DND-41 (cell line): ENCODE results near the gene CHP1.

ENCODE experiments used
- ATAC-seq: fragments of 200-7000 bp; cut with Tn5 transposase; 3 replicates; pipeline ENCODE4 v1.9.1; 2021; ENCODE audit warnings: low read depth; ENCODE audit not compliant: insufficient read depth
- DNase-seq: peaks from one replicate; pipeline ENCODE4 v3.0.0-alpha.2; 2020
- H2AFZ ChIP-seq: 2 replicates; pipeline ENCODE4 v1.6.0; 2012; ENCODE audit warnings: low read depth, low read length
- H3K27ac ChIP-seq: 2 replicates; pipeline ENCODE4 v1.5.1; 2012; ENCODE audit warnings: low read length, inconsistent platforms
- H3K27me3 ChIP-seq: fragments of 200-600 bp; sonication (generic); 2 replicates; pipeline ENCODE4 v1.6.0; 2012; ENCODE audit warnings: low read length, mild to moderate bottlenecking, inconsistent platforms; ENCODE audit not compliant: insufficient read depth, poor library complexity
- H3K36me3 ChIP-seq: 2 replicates; pipeline ENCODE4 v1.5.1; 2012; ENCODE audit warnings: low read length, inconsistent platforms; ENCODE audit not compliant: insufficient read depth
- H3K4me1 ChIP-seq: 2 replicates; pipeline ENCODE4 v1.5.1; 2012; ENCODE audit warnings: mild to moderate bottlenecking, low read length; ENCODE audit not compliant: insufficient read depth
- H3K4me2 ChIP-seq: 2 replicates; pipeline ENCODE4 v1.6.0; 2012; ENCODE audit warnings: mild to moderate bottlenecking, moderate library complexity, low read length, inconsistent platforms; ENCODE audit not compliant: insufficient read depth
- H3K4me3 ChIP-seq, 2 experiments: fragments of 200-600 bp in 1 of 2; shearing (Covaris generic) in 1 of 2; 2 replicates each; pipeline ENCODE4 v1.5.1; 2012 to 2016; ENCODE audit warnings: inconsistent platforms in 2 of 2, low read length in 2 of 2, mild to moderate bottlenecking in 2 of 2, low read depth in 1 of 2, moderate library complexity in 1 of 2
- H3K79me2 ChIP-seq: 2 replicates; pipeline ENCODE4 v1.6.0; 2012; ENCODE audit warnings: low read length, inconsistent platforms; ENCODE audit not compliant: insufficient read depth
- H3K9ac ChIP-seq: 2 replicates; pipeline ENCODE4 v1.6.0; 2012; ENCODE audit warnings: low read depth, mild to moderate bottlenecking, inconsistent platforms, low read length, moderate library complexity
- H3K9me3 ChIP-seq: 2 replicates; pipeline ENCODE4 v1.5.1; 2012; ENCODE audit warnings: low read length, moderate library complexity, mild to moderate bottlenecking, inconsistent platforms; ENCODE audit not compliant: insufficient read depth, severe bottlenecking
- H4K20me1 ChIP-seq: 2 replicates; pipeline ENCODE4 v1.6.0; 2012; ENCODE audit warnings: low read length; ENCODE audit not compliant: insufficient read depth
- CTCF ChIP-seq: IDR thresholded peaks from 2 replicates; pipeline ENCODE4 v1.5.1; 2012; ENCODE audit warnings: borderline replicate concordance, low read length, moderate library complexity, mild to moderate bottlenecking; ENCODE audit not compliant: poor library complexity, severe bottlenecking; ENCODE audit errors: extremely low read depth
- EZH2 ChIP-seq: IDR thresholded peaks from 3 replicates; pipeline ENCODE4 v1.6.1; 2012; ENCODE audit warnings: borderline replicate concordance, low read depth, mild to moderate bottlenecking, moderate library complexity, low read length, inconsistent platforms; ENCODE audit not compliant: severe bottlenecking

CHP1 gene

GRCh38 chr15:41194444-41194843 lies 36.6 kb upstream of the CHP1 start:
- no peak for ATAC-seq
- no peak overlapping the region for H3K27ac ChIP-seq
- no peak for DNase-seq
- no peaks in the 10 kb centered on the region for H4K20me1 ChIP-seq
- no peak overlapping the region for H3K9ac ChIP-seq
- H3K4me2 ChIP-seq: no peak overlapping the region
- H3K4me3 ChIP-seq: no peak overlapping the region
- H3K36me3 ChIP-seq: no peaks in the 10 kb centered on the region
- no peak for TF ChIP-seq CTCF
- H2AFZ ChIP-seq: no peak overlapping the region
- no peaks in the 10 kb centered on the region for H3K79me2 ChIP-seq
- H3K4me1 ChIP-seq: no peaks in the 10 kb centered on the region
- H3K9me3 ChIP-seq: no peaks in the 10 kb centered on the region
- no peaks in the 10 kb centered on the region for H3K27me3 ChIP-seq

- Histone ChIP-seq H3K4me1 (no peaks in the 10 kb centered on the region), H3K4me2 (no peak overlapping the region), H3K9ac (no peak overlapping the region), H3K9me3 (no peaks in the 10 kb centered on the region), H2AFZ (no peak overlapping the region), H4K20me1 (no peaks in the 10 kb centered on the region), H3K27me3 (no peaks in the 10 kb centered on the region), H3K27ac (no peak overlapping the region), H3K79me2 (no peaks in the 10 kb centered on the region), H3K4me3 (no peak overlapping the region), H3K36me3 (no peaks in the 10 kb centered on the region)
- no peak for DNase-seq
- no peak for TF ChIP-seq EZH2
- TF ChIP-seq CTCF: no peak
- ATAC-seq: no peak
Observed at GRCh38 chr15:41199470-41199869, 31.6 kb upstream of the CHP1 start.

- Histone ChIP-seq H3K9me3 (no peaks in the 10 kb centered on the region), H3K4me3 (no peak overlapping the region), H3K4me1 (no peaks in the 10 kb centered on the region), H3K4me2 (no peak overlapping the region), H3K27me3 (no peaks in the 10 kb centered on the region), H2AFZ (no peak overlapping the region), H3K79me2 (no peaks in the 10 kb centered on the region), H4K20me1 (no peaks in the 10 kb centered on the region), H3K36me3 (no peaks in the 10 kb centered on the region), H3K9ac (no peak overlapping the region), H3K27ac (no peak overlapping the region)
- TF ChIP-seq CTCF (no peak), EZH2 (no peak)
- no peak for ATAC-seq
- DNase-seq: no peak
Observed at GRCh38 chr15:41203395-41203794, 27.7 kb upstream of the CHP1 start.

- Histone ChIP-seq H3K4me1 (no peaks in the 10 kb centered on the region), H3K79me2 (no peaks in the 10 kb centered on the region), H2AFZ (no peak overlapping the region), H3K9me3 (no peaks in the 10 kb centered on the region), H3K9ac (no peak overlapping the region), H3K4me2 (no peak overlapping the region), H3K4me3 (no peak overlapping the region), H3K27me3 (no peaks in the 10 kb centered on the region), H4K20me1 (no peaks in the 10 kb centered on the region), H3K36me3 (no peaks in the 10 kb centered on the region), H3K27ac (no peak overlapping the region)
- ATAC-seq: no peak
- no peak for TF ChIP-seq CTCF
- TF ChIP-seq EZH2: no peak
- DNase-seq: no peak
Observed at GRCh38 chr15:41205315-41205714, 25.8 kb upstream of the CHP1 start.
